HG02798 (cell line): ENCODE data around the gene GRIK2.

Experiments used
- ATAC-seq: cut with Tn5 transposase; IDR thresholded peaks from one replicate; pipeline ENCODE4 v1.9.1; 2021; ENCODE audit warnings: mild to moderate bottlenecking; ENCODE audit not compliant: unreplicated experiment, poor library complexity

GRIK2 gene

DNA sequence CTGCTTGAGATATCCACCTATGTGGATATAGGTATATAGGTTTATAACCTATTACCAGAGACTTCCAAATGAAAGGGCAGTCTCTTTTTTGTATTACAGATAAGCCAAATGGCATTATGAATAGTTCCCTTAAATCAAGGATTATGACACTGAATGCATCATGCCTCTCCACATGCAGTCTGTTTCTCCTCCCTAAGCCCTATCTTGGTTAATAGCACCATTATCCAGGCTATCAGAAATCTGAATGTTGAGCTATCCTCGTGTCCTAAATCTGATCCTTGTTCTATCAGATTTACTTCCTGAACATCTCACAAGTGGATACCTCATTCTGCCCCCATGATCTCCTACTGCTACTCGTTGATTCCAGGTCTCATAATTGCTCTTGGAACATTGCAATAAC lies 138.0 kb downstream of the GRIK2 start:
- ATAC-seq = no peak

DNA sequence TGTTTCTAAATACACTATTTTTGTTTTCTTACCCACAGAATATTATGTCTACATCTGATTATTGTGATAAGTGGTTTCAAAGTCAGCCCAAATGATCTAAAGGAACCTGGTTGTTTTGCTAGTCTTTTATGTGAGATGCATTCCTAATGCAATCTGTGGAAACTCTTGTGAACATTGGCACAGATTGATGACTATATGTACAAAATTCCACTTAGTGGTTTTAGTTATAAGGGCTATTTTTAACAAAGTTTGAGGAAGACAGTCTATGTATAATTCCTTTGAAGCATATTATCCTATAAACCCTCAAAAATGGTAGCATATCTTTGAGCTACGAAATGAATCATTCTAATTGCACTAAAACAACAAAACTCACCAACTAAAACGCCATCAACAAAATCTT lies 140.9 kb downstream of the GRIK2 start:
- ATAC-seq = no peak

DNA sequence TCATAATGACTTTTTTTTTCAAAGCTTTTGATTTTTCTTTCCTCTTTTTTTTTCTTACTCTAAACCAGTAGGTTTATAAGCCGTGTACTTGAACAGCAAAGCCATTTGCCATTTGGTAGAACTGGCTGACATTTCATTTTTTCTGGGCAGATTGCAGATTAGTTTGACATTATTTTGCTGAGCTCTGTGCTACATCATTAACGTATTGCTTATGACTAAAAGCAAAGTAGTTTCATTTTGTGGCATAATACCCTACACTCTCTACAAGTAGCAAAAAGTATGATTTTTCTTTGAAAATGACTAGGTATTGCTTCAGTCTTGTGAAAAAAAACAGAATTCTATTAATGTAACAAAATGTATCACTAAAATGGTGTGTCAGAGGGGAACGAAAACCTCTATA lies 141.3 kb downstream of the GRIK2 start:
- no peak for ATAC-seq

GRCh38 chr6:101537753-101538316 lies 144.3 kb downstream of the GRIK2 start:
- no peak for ATAC-seq

- ATAC-seq = no peak
Observed at GRCh38 chr6:101539510-101540245, 146.2 kb downstream of the GRIK2 start.

GRCh38 chr6:101541894-101542293 lies 148.4 kb downstream of the GRIK2 start:
- no peak for ATAC-seq

DNA sequence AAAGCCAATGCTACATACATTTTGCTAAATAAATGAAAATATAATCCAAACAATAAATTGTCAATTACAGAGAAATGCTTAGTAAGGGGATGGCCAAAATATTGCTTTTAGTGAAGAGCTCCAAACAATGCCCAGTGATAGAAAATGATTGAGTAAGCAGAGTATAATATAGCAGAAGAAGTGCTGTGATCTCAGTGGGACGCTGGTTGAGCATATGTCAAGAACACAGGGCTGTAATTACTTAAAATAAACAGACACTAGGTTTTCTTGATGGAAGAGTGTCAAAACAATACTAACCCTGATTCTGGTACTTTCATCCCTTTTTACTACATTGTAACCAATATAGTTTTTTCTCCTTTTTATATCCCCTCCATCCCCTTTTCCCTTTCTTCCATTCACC lies 150.3 kb downstream of the GRIK2 start:
- ATAC-seq = no peak

DNA sequence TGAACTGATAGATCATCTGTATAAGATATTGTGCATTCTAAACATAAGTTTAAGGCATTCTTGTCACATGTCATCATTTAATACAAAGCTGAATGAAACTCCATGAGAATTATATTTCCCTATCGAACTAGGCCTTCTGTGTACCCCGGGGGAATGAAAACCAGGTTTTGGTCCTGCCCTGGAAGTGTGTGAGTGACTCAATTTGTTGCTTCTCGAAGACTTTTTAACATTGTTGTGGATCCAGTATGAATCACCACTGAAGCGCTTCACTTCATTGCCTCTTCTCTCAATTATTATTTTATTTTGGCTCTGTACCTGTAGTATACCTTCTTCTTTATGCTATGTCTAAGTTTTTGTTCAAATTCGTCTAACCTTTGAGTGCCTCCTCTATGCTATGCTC lies 150.8 kb downstream of the GRIK2 start:
- ATAC-seq = no peak

GRCh38 chr6:101545191-101545590 lies 151.7 kb downstream of the GRIK2 start:
- no peak for ATAC-seq

DNA sequence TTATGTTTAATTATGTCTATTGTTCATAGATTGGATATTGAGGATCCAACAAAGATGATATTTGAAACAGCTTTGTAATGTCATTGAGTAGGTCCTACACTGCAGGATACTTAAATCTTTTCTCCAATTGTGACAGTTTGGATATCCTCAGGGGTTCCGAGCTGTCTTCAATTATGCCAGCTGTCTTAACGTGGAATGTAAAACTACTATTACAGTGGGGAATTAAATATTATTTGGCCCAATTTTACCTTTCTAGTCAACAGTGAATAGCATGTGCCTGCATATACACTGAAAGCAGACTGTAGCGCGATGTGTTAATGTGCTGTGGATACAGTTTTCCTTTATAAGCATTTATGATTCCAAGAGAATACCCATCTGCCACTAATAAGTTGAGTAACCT lies 156.9 kb downstream of the GRIK2 start:
- no peak for ATAC-seq

- no peak for ATAC-seq
Observed at GRCh38 chr6:101554231-101554630, 160.7 kb downstream of the GRIK2 start.

GRCh38 chr6:101558712-101559111 lies 165.2 kb downstream of the GRIK2 start:
- ATAC-seq = no peak

GRCh38 chr6:101572627-101573026 lies 179.1 kb downstream of the GRIK2 start:
- ATAC-seq = no peak

DNA sequence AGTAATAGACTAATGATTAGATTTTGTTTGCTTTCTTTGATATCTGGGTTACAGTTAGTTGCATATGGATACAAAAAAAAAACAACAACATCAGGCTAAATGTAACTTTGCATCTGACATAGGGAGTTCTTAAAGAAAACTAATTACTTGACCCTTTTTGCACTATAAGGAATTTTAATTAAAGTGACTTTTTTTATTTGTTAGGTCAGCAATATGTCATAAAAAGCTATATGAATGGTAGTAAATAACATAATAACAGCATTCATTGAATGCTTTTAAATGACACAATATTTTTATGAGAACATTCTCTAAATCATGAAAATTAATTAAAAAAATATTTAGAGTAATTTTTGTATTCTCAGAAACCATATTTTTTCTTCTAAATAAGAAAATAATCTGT lies 183.6 kb downstream of the GRIK2 start:
- no peak for ATAC-seq

- ATAC-seq = no peak
Observed at GRCh38 chr6:101578306-101578705, 184.8 kb downstream of the GRIK2 start.

- no peak for ATAC-seq
Observed at GRCh38 chr6:101582792-101583191, 189.3 kb downstream of the GRIK2 start.

DNA sequence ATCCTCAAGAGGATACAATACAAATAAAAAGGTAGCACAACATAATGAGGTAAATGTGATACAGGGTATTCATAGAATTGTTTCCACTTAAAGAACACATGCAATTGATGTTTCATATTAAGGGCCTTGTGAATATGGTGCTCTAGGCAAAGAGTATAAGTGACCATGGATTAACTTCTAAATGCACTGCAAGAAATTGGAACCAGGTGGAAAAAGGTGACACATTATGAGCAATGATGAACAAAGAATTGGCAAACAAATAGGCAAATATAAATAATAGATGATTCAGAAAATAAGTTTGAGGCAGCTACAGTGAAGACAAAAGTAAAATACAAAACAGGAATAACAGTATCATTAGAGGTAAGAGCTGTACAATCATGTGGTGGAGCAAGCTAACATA lies 192.0 kb downstream of the GRIK2 start:
- no peak for ATAC-seq

DNA sequence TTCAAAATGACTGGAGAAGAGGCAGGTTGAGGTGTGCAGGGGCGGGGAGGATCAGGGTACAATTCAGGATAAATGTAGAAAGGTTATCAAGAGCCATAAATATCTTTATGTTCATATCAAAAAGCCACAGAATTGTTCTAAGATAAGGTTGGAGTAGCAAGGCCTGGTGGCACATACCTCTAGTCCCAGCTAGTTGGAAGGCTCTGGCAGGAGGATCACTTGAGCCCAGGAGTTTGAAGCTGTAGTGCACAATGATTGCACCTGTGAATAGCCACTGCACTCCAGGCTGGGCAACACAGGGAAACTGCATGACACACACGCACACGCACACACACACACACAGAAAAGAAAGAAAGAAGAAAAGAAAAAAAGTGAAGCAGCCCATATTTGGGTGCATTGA lies 194.8 kb downstream of the GRIK2 start:
- no peak for ATAC-seq

- no peak for ATAC-seq
Observed at GRCh38 chr6:101595276-101595675, 201.8 kb downstream of the GRIK2 start.

GRCh38 chr6:101597693-101598092 lies 204.2 kb downstream of the GRIK2 start:
- ATAC-seq = no peak

DNA sequence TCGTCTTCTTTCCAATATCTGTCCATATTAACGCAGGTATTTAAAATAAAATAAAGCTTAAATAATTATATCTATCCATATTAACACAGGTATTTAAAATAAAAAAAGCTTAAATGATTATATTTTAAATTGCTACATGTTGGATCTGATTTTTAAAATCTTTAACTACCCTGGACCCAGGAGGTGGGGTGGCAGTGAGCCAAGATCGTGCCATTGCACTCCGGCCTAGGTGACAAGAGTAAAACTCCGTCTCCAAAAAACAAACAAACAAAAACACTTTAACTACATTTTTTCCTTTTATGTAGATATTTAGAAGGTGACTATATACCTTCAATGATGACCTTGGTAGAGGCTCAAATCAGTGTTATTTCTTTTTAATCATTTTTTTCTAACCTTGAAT lies 211.9 kb downstream of the GRIK2 start:
- ATAC-seq = no peak

DNA sequence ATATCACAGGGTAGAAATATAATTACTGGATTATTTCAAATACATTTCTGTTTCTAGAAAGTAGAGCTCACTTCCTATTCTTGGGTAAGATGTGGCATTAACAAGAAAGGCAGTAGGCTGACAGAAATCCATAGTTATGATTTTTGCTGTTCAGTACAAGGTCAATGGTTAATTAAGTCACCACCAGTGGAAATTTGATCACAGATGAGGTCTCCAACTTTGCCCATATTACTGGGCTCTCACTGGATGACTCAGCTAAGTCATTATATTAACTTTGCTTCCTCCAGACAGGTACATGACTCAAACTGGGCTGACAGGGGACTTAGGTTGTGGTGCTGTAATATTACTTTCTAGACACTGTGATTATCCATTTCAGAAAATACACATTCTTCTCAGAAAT lies 212.4 kb downstream of the GRIK2 start:
- peak; percentile 61 for ATAC-seq
